ENCODE results near the gene ANO10.
"Not testable (repeated sequence)": the region's sequence is repeated elsewhere in the genome, so short reads cannot be mapped to it uniquely, and the experiment has no call there.

Gene ANO10

GRCh38 chr3:43371494-43371893 lies 250.3 kb downstream of the ANO10 start:
- Histone ChIP-seq H3K9me3 (ENCODE audit: low read length) (no peaks in the 10 kb centered on the region), H3K36me3 (ENCODE audit: insufficient read depth, low read length) (peaks cover 2% of the 10 kb centered on the region), H3K27me3 (ENCODE audit: insufficient read depth, low read length) (no peaks in the 10 kb centered on the region), H2AFZ (ENCODE audit: low read depth, low read length) (no peak overlapping the region), H3K4me1 (ENCODE audit: insufficient read depth, low read length) (peaks cover 8% of the 10 kb centered on the region), H3K4me3 (ENCODE audit: low read length) (no peak overlapping the region)

- H2AFZ ChIP-seq (ENCODE audit: low read depth, low read length), result no peak overlapping the region
- H3K27me3 ChIP-seq (ENCODE audit: insufficient read depth, low read length), result no peaks in the 10 kb centered on the region
- peaks cover 10% of the 10 kb centered on the region for H3K36me3 ChIP-seq (ENCODE audit: insufficient read depth, low read length)
- H3K4me1 ChIP-seq (ENCODE audit: insufficient read depth, low read length), result peaks cover 8% of the 10 kb centered on the region
- no peak overlapping the region for H3K4me3 ChIP-seq (ENCODE audit: low read length)
- H3K9me3 ChIP-seq (ENCODE audit: low read length), result no peaks in the 10 kb centered on the region
These were observed 251.4 kb downstream of the ANO10 start for GRCh38 chr3:43370293-43370980.

GRCh38 chr3:43369404-43370292 lies 252.2 kb downstream of the ANO10 start:
- no peak overlapping the region for H3K4me3 ChIP-seq (ENCODE audit: low read length)
- no peak overlapping the region for H2AFZ ChIP-seq (ENCODE audit: low read depth, low read length)
- H3K36me3 ChIP-seq (ENCODE audit: insufficient read depth, low read length), result peaks cover 10% of the 10 kb centered on the region
- no peaks in the 10 kb centered on the region for H3K9me3 ChIP-seq (ENCODE audit: low read length)
- peaks cover 8% of the 10 kb centered on the region for H3K4me1 ChIP-seq (ENCODE audit: insufficient read depth, low read length)
- H3K27me3 ChIP-seq (ENCODE audit: insufficient read depth, low read length), result no peaks in the 10 kb centered on the region

GRCh38 chr3:43366885-43367284 lies 254.9 kb downstream of the ANO10 start:
- H2AFZ ChIP-seq (ENCODE audit: low read depth, low read length), result no peak overlapping the region
- H3K36me3 ChIP-seq (ENCODE audit: insufficient read depth, low read length), result peaks cover 10% of the 10 kb centered on the region
- no peaks in the 10 kb centered on the region for H3K9me3 ChIP-seq (ENCODE audit: low read length)
- no peak overlapping the region for H3K4me3 ChIP-seq (ENCODE audit: low read length)
- no peaks in the 10 kb centered on the region for H3K4me1 ChIP-seq (ENCODE audit: insufficient read depth, low read length)
- H3K27me3 ChIP-seq (ENCODE audit: insufficient read depth, low read length), result no peaks in the 10 kb centered on the region

GRCh38 chr3:43366481-43366880 lies 255.3 kb downstream of the ANO10 start:
- Histone ChIP-seq H3K9me3 (ENCODE audit: low read length) (no peaks in the 10 kb centered on the region), H3K27me3 (ENCODE audit: insufficient read depth, low read length) (no peaks in the 10 kb centered on the region), H3K4me1 (ENCODE audit: insufficient read depth, low read length) (no peaks in the 10 kb centered on the region), H3K4me3 (ENCODE audit: low read length) (no peak overlapping the region), H3K36me3 (ENCODE audit: insufficient read depth, low read length) (peaks cover 10% of the 10 kb centered on the region), H2AFZ (ENCODE audit: low read depth, low read length) (no peak overlapping the region)

- H3K4me1 ChIP-seq (ENCODE audit: insufficient read depth, low read length), result no peaks in the 10 kb centered on the region
- no peak overlapping the region for H2AFZ ChIP-seq (ENCODE audit: low read depth, low read length)
- peaks cover 10% of the 10 kb centered on the region for H3K36me3 ChIP-seq (ENCODE audit: insufficient read depth, low read length)
- no peaks in the 10 kb centered on the region for H3K9me3 ChIP-seq (ENCODE audit: low read length)
- no peaks in the 10 kb centered on the region for H3K27me3 ChIP-seq (ENCODE audit: insufficient read depth, low read length)
- H3K4me3 ChIP-seq (ENCODE audit: low read length), result no peak overlapping the region
These were observed 256.1 kb downstream of the ANO10 start for GRCh38 chr3:43365601-43366305.

- H3K9me3 ChIP-seq (ENCODE audit: low read length), result no peaks in the 10 kb centered on the region
- H3K36me3 ChIP-seq (ENCODE audit: insufficient read depth, low read length), result peaks cover 10% of the 10 kb centered on the region
These were observed 256.9 kb downstream of the ANO10 start for GRCh38 chr3:43364926-43365325.

GRCh38 chr3:43364494-43364893 lies 257.3 kb downstream of the ANO10 start:
- no peaks in the 10 kb centered on the region for H3K9me3 ChIP-seq (ENCODE audit: low read length)
- peaks cover 10% of the 10 kb centered on the region for H3K36me3 ChIP-seq (ENCODE audit: insufficient read depth, low read length)
- H2AFZ ChIP-seq (ENCODE audit: low read depth, low read length), result no peak overlapping the region
- H3K27me3 ChIP-seq (ENCODE audit: insufficient read depth, low read length), result no peaks in the 10 kb centered on the region
- no peak overlapping the region for H3K4me3 ChIP-seq (ENCODE audit: low read length)
- H3K4me1 ChIP-seq (ENCODE audit: insufficient read depth, low read length), result no peaks in the 10 kb centered on the region

More at GRCh38 chr3:43364926-43365325, 256.9 kb downstream of the ANO10 start:
- H3K4me3 ChIP-seq (ENCODE audit: low read length), result no peak overlapping the region
- no peaks in the 10 kb centered on the region for H3K4me1 ChIP-seq (ENCODE audit: insufficient read depth, low read length)
- no peak overlapping the region for H2AFZ ChIP-seq (ENCODE audit: low read depth, low read length)
- H3K27me3 ChIP-seq (ENCODE audit: insufficient read depth, low read length), result no peaks in the 10 kb centered on the region

GRCh38 chr3:43363621-43364266 lies 258.1 kb downstream of the ANO10 start:
- Histone ChIP-seq H3K36me3 (ENCODE audit: insufficient read depth, low read length) (peaks cover 10% of the 10 kb centered on the region), H2AFZ (ENCODE audit: low read depth, low read length) (no peak overlapping the region), H3K4me3 (ENCODE audit: low read length) (no peak overlapping the region), H3K27me3 (ENCODE audit: insufficient read depth, low read length) (no peaks in the 10 kb centered on the region), H3K9me3 (ENCODE audit: low read length) (no peaks in the 10 kb centered on the region), H3K4me1 (ENCODE audit: insufficient read depth, low read length) (no peaks in the 10 kb centered on the region)

GRCh38 chr3:43362961-43363360 lies 258.9 kb downstream of the ANO10 start:
- Histone ChIP-seq H2AFZ (ENCODE audit: low read depth, low read length) (no peak overlapping the region), H3K4me3 (ENCODE audit: low read length) (no peak overlapping the region), H3K4me1 (ENCODE audit: insufficient read depth, low read length) (no peaks in the 10 kb centered on the region), H3K9me3 (ENCODE audit: low read length) (no peaks in the 10 kb centered on the region), H3K36me3 (ENCODE audit: insufficient read depth, low read length) (peaks cover 10% of the 10 kb centered on the region), H3K27me3 (ENCODE audit: insufficient read depth, low read length) (no peaks in the 10 kb centered on the region)

GRCh38 chr3:43362183-43362582 lies 259.6 kb downstream of the ANO10 start:
- Histone ChIP-seq H3K9me3 (ENCODE audit: low read length) (no peaks in the 10 kb centered on the region), H3K4me3 (ENCODE audit: low read length) (no peak overlapping the region), H3K27me3 (ENCODE audit: insufficient read depth, low read length) (no peaks in the 10 kb centered on the region), H3K4me1 (ENCODE audit: insufficient read depth, low read length) (no peaks in the 10 kb centered on the region), H2AFZ (ENCODE audit: low read depth, low read length) (no peak overlapping the region), H3K36me3 (ENCODE audit: insufficient read depth, low read length) (peaks cover 10% of the 10 kb centered on the region)

GRCh38 chr3:43361077-43361476 lies 260.7 kb downstream of the ANO10 start:
- Histone ChIP-seq H3K9me3 (ENCODE audit: low read length) (no peaks in the 10 kb centered on the region), H2AFZ (ENCODE audit: low read depth, low read length) (no peak overlapping the region), H3K4me1 (ENCODE audit: insufficient read depth, low read length) (no peaks in the 10 kb centered on the region), H3K4me3 (ENCODE audit: low read length) (no peak overlapping the region), H3K27me3 (ENCODE audit: insufficient read depth, low read length) (no peaks in the 10 kb centered on the region), H3K36me3 (ENCODE audit: insufficient read depth, low read length) (peaks cover 4% of the 10 kb centered on the region)

- not testable (repeated sequence) for H3K27me3 ChIP-seq (ENCODE audit: insufficient read depth, low read length); H3K36me3 ChIP-seq (ENCODE audit: insufficient read depth, low read length); H2AFZ ChIP-seq (ENCODE audit: low read depth, low read length); H3K4me1 ChIP-seq (ENCODE audit: insufficient read depth, low read length); H3K9me3 ChIP-seq (ENCODE audit: low read length); H3K4me3 ChIP-seq (ENCODE audit: low read length)
These were observed 265.8 kb downstream of the ANO10 start for GRCh38 chr3:43356033-43356432.

Measured in neuron (in vitro differentiated cells).